Fibroblast of skin of left biceps (primary cell): ENCODE data around the gene SLC22A14.
"Not testable (repeated sequence)": the region's sequence is repeated elsewhere in the genome, so short reads cannot be mapped to it uniquely, and the experiment has no call there.

Experiments
- DNase-seq, 2 experiments: peaks; one replicate each; pipeline ENCODE4 v3.0.0-alpha.2; 2013; ENCODE audit warnings: low read depth in 2 of 2

The SLC22A14 gene

DNA sequence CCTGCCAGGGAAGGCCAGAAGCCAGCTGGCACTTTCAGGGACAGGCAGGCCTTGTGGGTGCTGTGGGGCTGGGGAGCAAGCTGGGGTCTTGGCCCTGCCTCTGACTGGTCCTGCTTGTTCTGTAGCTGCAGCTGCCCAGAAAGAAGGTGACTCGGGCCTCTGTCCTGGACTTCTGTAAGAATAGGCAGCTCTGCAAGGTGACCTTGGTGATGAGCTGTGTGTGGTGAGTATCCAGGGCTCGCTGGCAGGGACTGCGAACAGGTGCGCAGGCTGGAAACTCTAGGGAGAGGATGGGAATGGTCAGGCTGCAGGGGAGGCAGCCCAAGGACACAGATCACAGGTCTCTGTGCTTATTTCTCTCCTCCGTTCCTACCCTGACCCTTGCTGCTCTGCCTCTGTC, 31.2 kb downstream of the SLC22A14 start:
- DNase-seq: no peak

DNA sequence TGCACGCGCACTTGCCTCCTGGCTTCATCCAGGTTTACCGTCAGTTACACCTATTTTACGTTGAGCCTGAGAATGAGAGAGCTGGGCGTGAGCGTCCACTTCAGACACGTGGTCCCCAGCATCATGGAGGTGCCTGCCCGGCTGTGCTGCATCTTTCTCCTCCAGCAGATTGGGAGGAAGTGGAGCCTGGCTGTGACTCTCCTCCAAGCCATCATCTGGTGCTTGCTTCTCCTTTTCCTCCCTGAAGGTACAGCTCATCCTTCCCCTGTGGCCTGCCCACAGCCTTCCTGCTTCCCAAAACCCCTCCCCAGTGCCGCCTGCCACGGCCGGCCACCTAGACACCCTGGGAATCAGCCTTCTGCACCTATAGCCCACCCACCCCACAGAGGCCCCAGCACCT, 31.6 kb downstream of the SLC22A14 start:
- DNase-seq: no peak

DNA sequence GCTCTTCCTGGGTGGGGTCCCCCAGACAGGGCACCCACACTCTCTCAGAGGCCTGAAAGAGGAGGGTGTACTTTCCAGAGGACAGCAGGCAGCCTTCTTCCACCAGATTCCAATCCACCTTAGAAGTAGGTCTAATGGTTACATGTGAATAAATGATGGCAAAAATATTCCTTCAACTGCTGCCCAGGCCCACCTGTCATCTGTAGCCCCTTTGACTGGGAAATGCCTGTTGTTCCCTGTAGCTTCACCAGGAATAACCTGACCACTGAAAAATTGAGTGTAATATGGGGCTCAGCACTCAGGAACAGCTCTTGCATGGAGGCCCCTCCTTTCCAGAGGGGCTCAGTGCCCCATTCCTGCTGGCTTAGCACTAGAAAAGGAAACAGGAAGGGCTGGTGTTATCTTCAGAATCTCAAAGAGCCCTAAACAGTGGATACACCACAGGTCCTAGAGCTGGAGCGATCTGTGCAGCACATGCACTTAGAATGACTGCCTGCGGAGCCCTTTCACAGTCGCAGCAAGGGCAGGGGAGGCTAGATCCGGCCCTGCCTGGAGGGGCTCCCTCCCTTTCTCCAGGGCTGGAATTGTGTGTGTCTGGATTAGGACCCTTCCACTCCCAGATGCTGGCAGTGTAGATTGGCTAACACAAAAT, 32.1 kb downstream of the SLC22A14 start:
- DNase-seq: no peak

DNA sequence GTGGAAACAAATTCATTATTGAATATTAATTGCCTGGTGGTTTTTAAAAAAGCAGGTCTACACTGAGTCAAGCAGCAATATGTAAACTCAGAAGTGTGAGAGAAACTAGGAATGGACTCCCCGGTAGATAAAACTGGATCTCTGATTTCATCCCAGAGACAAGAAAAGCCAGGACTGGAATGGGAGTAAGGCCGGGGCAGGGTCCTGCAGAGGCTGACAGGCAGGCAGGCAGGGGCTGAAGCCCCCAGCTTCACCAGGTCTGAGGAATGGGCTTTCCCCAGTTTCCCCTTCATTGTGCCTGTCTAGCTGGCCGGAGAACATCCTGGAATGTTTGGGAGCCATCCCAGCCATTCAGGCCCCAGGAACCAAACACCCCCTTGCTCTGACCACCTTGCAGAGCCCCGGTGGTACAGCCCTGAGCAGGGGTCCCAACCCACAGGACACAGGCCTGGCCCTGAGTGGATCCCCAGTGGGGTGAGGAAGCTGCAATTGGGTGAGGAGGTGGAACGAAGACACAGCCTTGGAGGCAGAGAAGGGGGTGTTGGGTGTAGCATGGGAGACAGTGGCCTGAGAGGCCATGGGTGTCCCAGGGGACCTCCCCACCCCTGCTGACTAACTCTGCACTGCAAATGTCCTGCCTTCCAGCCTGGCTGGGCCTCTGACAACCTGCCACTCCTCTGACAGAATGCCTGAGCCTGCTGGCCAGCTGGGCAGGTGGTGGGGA, 32.8 kb downstream of the SLC22A14 start:
- no peak for DNase-seq

DNA sequence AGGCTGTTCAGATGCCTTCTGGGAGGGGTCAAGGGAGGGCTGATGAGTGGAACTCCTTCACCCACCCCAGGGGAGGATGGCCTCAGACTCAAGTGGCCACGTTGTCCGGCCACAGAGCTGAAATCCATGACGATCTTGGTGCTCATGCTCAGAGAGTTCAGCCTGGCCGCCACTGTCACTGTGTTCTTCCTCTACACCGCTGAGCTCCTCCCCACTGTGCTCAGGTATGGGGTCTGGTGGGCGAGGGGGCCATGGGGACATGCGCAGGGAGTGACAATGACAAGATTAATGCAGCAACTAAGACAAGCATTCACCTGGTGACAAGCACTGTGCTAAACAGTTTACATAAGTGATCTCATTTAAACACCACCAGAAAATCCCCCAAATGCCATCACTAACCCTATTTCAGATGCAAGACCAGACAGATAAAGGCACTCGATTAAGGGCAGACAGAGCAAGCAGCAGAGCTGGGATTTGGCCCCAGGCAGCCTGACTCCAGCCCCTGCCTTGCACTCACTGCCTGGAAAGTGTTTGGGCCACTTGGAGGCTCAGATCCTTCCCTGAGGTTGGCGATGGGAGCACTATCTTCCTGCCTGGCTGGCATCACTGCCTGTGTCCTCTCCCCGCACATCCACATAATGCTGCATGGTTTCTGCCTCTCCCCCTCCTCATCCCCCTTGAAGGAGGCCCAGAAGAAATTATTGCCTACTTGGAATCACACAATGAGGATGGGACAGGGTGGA, 33.6 kb downstream of the SLC22A14 start:
- DNase-seq: no peak

DNA sequence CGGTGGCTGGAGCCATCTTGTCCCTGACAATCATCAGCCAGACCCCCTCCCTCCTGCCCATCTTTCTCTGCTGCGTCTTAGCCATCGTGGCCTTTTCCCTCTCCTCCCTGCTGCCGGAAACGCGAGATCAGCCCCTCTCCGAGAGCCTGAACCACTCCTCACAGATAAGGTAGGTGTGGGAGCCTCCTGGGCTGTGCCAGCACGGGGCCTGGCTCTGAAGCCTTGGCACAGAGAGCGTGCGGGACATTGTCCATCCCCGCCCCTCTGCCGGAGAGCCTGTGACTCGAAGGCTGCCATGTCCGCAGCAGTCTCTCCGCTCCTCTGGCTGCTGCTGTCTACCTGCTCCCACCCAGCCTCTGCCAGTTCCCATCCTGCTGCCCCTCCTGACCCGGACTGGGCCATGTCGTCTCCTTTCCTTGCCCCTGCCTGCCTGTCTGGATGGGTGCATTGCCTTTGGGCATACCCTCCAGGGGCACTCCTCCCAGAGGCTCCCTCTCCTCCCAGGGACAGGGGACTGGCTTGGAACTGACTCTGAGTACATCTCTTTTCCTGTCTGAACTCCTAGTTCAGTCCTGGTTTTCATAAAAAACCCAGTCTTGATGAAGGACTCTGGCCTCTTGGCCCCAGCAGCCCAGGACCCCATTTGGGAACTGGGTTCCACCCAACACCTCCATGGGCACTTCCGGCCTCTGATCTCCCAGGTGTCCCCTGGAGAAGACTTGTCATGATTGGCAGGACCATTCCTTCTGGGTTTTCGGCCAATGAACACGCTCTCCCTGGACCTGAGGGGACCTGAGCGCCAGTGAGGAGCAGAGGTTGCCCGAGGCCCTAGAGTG, 34.5 kb downstream of the SLC22A14 start:
- no peak for DNase-seq

DNA sequence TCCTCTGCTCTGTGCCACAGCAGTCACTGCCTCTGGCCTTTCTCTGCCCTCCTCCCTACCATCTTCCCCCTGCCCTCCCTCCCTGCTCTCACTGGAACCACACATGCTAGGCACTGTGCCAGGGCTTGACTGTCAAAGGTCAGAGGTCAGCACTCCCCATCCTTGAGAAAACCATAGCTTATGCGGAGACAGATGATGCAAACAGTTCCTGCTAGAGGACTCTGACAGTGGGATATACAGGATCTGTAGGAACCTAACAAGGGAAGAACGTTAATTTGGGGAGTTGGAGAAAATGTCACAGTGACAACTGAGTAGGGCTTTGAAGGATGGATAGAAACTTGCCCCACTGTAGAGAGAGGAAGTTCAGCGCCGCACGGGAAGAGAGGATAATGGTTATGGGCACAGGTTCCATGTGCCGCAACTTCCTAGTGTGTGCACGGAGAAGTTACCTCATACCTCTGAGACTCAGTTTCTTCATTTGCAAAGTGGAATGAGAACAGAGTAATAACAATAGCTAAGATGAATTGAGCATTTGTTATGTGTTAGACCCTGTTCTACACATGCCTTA, 35.2 kb downstream of the SLC22A14 start:
- DNase-seq: no peak

DNA sequence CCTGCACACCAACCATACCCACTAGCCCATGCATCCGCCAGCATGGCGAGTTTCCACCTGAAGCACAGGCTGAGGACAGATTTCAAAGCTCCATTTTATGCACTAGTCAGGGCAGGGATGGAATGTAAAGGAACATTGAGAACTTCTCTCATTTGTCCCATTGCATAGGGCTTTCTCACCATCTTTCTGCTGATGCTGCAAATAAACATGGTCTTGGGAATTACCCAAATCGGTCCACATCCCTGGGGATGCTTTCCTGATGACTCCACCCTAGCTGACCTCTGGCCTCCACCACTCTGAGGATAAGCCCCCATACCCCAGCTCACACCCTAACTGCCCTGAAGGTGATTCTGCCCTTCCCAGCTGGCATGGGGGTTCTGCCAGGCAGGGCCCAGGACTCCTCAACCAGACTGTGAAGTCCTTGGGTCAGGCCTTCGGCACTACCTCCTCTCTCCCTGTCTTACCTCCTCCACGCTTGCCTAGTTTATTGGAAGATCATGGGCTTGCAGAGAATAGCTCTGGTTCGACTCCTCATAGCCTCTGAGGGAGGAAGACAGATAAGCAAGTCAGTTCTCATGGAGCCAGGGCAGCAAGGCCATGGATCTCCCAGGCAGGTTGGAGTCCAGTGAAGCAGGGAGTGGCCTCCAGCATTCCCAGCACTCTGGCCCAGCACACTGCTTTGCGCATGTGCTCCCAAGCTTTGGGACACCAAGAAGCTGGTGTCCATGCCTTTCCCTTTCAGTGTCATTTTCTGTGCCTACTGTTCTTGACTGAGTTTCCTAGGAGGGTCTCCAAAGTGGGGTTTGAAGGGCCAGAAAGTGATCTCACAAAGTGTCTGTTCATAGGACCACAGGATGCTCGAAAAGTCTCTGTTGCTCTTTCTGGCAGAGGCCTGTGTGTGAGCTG, 36.9 kb downstream of the SLC22A14 start:
- no peak for DNase-seq

DNA sequence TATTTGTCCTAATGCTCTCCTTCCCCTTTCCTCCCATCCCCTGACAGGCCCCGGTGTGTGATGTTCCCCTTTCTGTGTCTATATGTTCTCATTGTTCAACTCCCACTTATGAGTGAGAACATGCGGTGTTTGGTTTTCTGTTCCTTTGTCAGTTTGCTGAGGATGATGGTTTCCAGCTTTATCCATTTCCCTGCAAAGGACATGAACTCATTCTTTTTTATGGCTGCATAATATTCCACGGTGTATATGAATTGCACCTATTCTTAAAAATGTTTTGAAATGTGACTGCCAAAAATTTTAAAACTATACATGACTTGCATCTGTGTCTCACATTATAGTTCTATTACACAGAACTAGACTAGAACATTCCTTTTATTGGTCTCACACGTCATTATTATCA, 38.5 kb downstream of the SLC22A14 start:
- DNase-seq: not testable (repeated sequence)

DNA sequence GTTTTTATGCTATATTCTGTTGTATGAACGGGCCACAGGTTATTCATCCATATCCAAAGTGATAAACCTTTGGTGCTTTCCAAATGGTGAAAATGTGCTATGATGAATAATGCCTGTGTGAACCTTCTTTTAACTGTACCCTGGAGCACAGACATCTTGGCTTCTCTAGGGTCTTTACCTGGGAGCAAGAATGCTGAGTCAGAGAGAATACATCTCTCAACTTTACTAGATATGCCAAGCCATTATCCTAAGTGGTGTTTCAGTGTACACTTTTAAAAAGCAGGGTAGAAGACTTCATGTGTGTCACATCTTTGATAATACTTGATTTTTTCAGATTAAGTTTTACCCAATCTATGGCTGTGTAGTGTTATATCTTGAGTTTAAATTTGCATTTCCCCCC, 41.0 kb downstream of the SLC22A14 start:
- no peak for DNase-seq

DNA sequence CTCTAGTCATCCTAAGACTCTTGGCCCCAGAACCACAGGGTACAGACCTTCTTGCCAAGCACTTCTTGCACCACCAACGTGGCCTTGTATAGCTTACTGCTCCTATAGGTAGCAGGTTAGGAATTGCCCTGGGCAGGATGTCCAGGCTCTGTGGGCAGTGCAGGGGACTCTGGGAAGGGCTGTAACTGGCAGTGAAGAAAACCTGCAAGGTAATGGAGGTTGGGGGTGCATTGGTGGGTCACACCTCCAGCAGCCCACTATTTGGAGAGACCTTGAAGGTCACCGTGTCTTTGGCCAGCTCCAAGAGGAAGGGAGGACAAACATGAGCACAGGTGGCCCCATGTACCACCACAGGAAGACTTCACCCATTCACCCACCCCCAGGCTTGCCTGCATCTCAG, 43.2 kb downstream of the SLC22A14 start:
- DNase-seq: no peak

DNA sequence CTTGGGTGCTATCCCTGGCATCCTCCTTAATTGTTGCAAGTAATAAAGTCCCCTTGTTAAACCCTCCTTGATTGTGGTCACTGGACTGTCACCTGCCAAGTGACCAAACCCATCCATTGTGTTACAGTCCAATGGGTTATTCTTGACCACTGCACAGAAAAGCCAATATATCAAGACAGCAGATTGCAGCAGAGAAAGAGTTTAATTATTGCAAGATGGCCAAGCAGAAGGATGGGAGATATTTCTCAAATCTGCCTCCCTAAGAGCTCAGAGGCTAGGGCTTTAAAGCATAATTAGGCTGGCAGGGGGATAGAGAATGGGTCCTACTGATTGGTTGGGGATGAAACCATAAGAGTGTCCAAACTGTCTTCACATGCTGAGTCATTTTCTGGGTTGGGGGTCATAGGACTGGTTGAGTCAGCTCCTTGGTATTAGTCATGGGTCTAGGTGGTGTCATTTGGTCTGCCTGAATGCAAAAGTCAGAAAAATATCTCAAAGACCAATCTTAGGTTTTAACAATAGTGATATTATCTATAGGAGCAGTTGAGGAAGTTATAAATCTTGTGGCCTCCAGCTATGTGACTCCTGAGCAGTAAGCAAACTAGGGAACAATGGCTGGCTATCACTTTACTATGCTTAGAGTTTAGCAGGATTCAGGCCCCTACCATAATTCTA, 45.4 kb downstream of the SLC22A14 start:
- no peak for DNase-seq

DNA sequence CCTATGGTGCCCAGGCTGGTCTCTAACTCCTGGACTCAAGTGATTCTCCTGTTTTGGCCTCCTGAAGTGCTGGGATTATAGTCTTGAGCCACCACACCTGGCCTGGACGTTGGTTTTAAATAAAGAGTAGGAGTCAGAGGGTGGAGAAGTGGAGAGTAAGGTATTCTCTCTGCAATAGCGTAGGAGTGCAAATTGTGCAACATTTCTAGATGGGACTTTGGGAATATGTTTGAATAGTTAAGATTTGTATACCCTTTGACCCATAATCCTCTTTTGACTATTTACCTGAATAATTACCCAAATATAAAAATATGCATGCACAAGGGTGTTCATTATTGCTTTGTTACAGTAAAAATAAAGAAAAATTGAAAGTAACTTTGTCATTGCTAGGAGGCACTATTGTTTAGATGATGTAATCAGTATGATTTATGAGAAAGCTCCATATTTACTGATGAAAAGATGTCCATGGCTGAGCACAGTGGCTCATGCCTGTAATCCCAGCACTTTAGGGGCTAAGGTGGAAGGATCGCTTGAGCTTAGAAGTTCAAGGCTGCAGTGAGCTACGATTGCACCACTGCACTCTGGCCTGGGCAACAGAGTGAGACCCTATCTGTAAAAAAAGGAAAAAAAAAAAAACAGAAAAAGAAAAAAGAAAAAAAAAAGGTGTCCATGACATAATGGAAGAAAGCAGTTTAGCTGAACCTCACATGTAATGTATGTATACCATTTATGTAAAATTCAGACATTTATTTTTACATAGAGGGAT, 49.3 kb downstream of the SLC22A14 start:
- no peak for DNase-seq

DNA sequence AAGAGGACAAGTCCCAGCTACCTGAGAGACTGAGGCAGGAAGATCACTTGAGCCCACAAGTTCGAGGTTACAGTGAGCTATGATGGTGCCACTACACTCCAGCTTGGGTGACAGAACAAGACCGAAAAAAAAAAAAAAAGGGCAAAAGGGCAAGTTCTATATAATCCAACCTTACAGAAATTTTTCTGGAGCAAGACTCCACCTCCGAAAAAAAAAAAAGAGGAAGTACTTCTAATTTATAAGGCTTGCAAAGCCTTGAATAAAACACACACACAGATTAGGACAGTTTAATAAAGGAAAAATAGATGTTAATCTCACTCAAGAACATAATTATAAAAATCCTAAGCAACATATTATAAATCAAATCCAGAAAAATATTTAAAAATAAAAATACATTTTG, 50.1 kb downstream of the SLC22A14 start:
- no peak for DNase-seq

DNA sequence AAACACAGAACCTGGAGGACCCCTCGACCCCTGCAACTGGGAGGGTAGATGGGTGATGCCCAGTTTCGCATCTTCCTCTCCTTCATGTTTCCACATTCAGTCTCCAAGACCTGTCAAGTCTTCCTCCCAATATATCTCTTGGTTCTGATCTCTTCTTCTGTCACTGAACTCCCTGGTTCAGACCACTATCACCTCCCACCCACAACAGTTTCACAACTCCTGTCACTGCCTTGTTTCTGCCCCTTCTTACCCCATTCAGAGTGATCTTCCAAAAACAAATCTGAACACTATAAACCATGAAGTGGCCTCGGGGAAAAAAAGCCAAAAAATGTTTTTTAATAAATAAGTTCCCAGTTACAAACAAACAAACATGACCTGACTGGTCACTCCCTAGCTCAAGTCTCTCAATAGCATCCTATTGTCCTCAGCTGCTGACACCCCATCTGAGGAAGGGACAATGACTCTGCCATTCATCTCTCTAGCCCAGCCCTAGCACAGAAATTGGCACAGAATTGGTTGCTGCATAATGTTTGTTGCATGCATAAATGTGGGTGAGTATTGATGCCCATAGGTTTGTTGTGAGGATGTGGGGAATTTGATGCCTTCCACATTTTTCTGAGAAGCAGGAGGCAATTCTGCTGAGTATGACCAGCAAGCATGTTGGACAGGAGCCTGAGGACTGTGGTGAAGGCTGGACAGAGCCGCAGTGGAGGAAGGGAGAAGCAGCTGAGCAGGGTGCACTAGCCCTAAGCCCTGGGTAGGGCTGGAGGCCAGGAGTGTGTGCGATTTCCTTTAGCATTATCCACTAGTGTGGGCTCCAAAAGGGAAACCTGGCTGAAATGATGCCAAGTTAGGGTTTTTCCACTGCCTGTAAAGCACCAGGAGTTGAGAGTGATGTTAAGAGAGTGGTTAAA, 52.3 kb downstream of the SLC22A14 start:
- peak in 1 of 2 experiments; percentile 28 for DNase-seq

DNA sequence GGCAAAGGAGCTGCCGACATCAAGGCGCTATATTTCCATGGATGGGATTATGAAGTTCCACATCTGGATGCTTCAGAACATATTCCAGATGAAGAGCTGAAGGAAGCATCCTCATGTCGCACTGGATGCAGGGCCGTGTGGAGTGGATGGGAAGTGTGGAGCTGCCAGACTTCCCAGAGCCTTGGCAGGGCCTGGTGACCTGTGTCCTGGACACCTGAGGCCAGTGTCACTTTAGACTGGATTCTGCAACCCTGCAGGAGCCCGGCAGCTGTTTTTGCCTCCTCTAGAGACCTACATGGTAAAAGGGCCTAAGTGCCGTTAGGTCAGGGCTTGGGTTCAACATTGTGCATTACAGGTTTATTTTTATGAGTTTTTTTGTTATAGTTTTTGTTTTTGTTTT, 53.2 kb downstream of the SLC22A14 start:
- DNase-seq: no peak

DNA sequence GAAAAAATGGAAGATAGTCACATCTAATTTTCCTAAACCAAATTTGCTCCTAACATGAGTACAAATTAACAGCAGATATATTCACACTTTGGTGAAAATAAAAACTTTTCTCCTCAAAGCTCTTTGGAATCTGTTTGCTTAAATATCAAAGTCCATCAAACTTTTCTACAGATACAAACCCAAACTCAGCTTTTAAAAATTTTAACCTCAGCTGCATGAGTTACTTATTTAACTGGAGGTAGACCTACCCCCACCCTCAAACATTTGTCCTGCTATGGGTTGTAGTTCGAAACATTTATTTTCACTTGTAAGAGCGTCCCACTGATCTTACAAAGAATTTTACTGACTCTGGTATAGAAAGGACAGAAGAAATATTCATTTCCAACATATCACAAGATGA, 55.6 kb downstream of the SLC22A14 start:
- DNase-seq: no peak
